ENCODE measurements around the gene CD247.

GRCh38 chr1:167401260-167401873 is 117.0 kb downstream of the CD247 start:
- TF ChIP-seq CTCF (IDR thresholded peaks at IDR 0.05) (peak in 4 of 6 experiments; percentile 29 to 53 (median 52)), POLR2A (IDR thresholded peaks at IDR 0.05) (no peak)

Data from thyroid gland (tissue), 4 donors.